HepG2 (cell line): ENCODE data around the gene ZCCHC17. TPM values are rescaled to one million over a fixed set of nuclear protein-coding genes. Genes with fewer than 3 reads are reported as not detected.

Source experiments
- CHCHD3 ChIP-seq: sonication (generic); formaldehyde crosslinking; IDR thresholded peaks from 2 replicates; pipeline ENCODE4 v1.8.0; 2022; ENCODE audit warnings: mild to moderate bottlenecking, missing genetic modification reagents, moderate library complexity
- GATAD2A ChIP-seq: IDR thresholded peaks from 2 replicates; pipeline ENCODE4 v1.6.1; 2016
- GMEB1 ChIP-seq: sonication (generic); formaldehyde crosslinking; IDR thresholded peaks from 2 replicates; pipeline ENCODE4 v1.5.1; 2020; ENCODE audit warnings: missing genetic modification reagents, mild to moderate bottlenecking, borderline replicate concordance
- HCFC1 ChIP-seq: fragments of 150-350 bp; IDR thresholded peaks from 2 replicates; pipeline ENCODE4 v1.6.1; 2014; ENCODE audit warnings: low read depth, low read length
- HMG20A ChIP-seq: IDR thresholded peaks from 2 replicates; pipeline ENCODE4 v1.6.1; 2016; ENCODE audit warnings: borderline replicate concordance
- KAT8 ChIP-seq: IDR thresholded peaks from 2 replicates; pipeline ENCODE4 v1.6.1; 2016; ENCODE audit warnings: missing genetic modification reagents, missing compliant biosample characterization
- KDM5B ChIP-seq: sonication (generic); formaldehyde crosslinking; IDR thresholded peaks from 2 replicates; pipeline ENCODE4 v1.4.0; 2020; ENCODE audit warnings: missing genetic modification reagents, mild to moderate bottlenecking, borderline replicate concordance
- KMT2B ChIP-seq: IDR thresholded peaks from 2 replicates; pipeline ENCODE4 v1.6.1; 2016; ENCODE audit warnings: missing genetic modification reagents, missing compliant biosample characterization
- NCOA5 ChIP-seq: sonication (generic); formaldehyde crosslinking; IDR thresholded peaks from 2 replicates; pipeline ENCODE4 v1.4.0; 2020; ENCODE audit warnings: missing genetic modification reagents
- POGK ChIP-seq: sonication (generic); formaldehyde crosslinking; conservative IDR thresholded peaks from 2 replicates; pipeline ENCODE4 v1.8.0; 2022; ENCODE audit warnings: mild to moderate bottlenecking, moderate library complexity, missing genetic modification reagents
- SP4 ChIP-seq: sonication (generic); formaldehyde crosslinking; IDR thresholded peaks from 2 replicates; pipeline ENCODE4 v1.8.1; 2023; ENCODE audit warnings: mild to moderate bottlenecking, missing genetic modification reagents
- ZFP37 ChIP-seq: sonication (generic); formaldehyde crosslinking; IDR thresholded peaks from 2 replicates; pipeline ENCODE4 v1.4.0; 2020; ENCODE audit warnings: missing genetic modification reagents, borderline replicate concordance
- ZFY ChIP-seq: sonication (generic); formaldehyde crosslinking; IDR thresholded peaks from 2 replicates; pipeline ENCODE4 v1.4.0; 2020; ENCODE audit warnings: missing genetic modification reagents
- ZGPAT ChIP-seq: IDR thresholded peaks from 2 replicates; pipeline ENCODE4 v1.6.1; 2016; ENCODE audit warnings: mild to moderate bottlenecking
- ZNF644 ChIP-seq: IDR thresholded peaks from 2 replicates; pipeline ENCODE4 v1.6.1; 2016; ENCODE audit warnings: low read depth
- polyA plus RNA-seq, 8 experiments: library from polyadenylated mRNA; depleted of rRNA in 3 of 8; stranded (reverse) in 7 of 8; unstranded in 1 of 8; fragments of >200 nt; fragmentation: Illumina TruSeq in 4 of 8; extraction: Trizol in 4 of 8; gene quantifications; 2 replicates each; pipeline versions ENCODE4 v1.2.1 to v1.2.3, GENCODE V29; 2011 to 2016; ENCODE audit warnings: low read depth in 4 of 8, missing spikeins in 1 of 8, mixed read lengths in 1 of 8; ENCODE audit not compliant: insufficient read depth in 1 of 8
- total RNA-seq, 5 experiments: library from RNA; depleted of rRNA; stranded (reverse); fragments of >200 nt; fragmentation: Illumina TruSeq; extraction: Trizol; gene quantifications; 2 replicates each; pipeline ENCODE4 v1.2.3, GENCODE V29; 2016; ENCODE audit warnings: low read depth in 1 of 5
- TF ChIP-seq, protein P1 (sequence below): sonication (generic); formaldehyde crosslinking; IDR thresholded peaks from 2 replicates; pipeline ENCODE4 v1.4.0; 2020; ENCODE audit warnings: mild to moderate bottlenecking, low read depth, missing genetic modification reagents
- TF ChIP-seq, protein P2 (sequence below): sonication (generic); formaldehyde crosslinking; IDR thresholded peaks from 2 replicates; pipeline ENCODE4 v1.4.0; 2020; ENCODE audit warnings: missing genetic modification reagents, borderline replicate concordance

The ZCCHC17 gene
- total and polyA plus RNA-seq, 2 of the 13 experiments (the other 11 are each of a cell fraction or from before 2014, with no cell fraction given), result 20.5 to 53.0 TPM

GRCh38 chr1:31296486-31297276, at the start of gene ZCCHC17, which contains the start of gene SNRNP40 (continued):
- TF ChIP-seq ZGPAT, result peak; percentile 56
- TF ChIP-seq KDM5B, result peak; percentile 38; the same call in 1 of the 2 replicates
- no peak for TF ChIP-seq NCOA5 (CRISPR knock-in tag)
- TF ChIP-seq CHCHD3, result 0 out of 2 replicates have a peak, but pooled peaks have one; percentile 48
- TF ChIP-seq, protein P1, sequence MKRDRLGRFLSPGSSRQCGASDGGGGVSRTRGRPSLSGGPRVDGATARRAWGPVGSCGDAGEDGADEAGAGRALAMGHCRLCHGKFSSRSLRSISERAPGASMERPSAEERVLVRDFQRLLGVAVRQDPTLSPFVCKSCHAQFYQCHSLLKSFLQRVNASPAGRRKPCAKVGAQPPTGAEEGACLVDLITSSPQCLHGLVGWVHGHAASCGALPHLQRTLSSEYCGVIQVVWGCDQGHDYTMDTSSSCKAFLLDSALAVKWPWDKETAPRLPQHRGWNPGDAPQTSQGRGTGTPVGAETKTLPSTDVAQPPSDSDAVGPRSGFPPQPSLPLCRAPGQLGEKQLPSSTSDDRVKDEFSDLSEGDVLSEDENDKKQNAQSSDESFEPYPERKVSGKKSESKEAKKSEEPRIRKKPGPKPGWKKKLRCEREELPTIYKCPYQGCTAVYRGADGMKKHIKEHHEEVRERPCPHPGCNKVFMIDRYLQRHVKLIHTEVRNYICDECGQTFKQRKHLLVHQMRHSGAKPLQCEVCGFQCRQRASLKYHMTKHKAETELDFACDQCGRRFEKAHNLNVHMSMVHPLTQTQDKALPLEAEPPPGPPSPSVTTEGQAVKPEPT (CRISPR knock-in tag), result 0 out of 2 replicates have a peak, but pooled peaks have one; percentile 12
- TF ChIP-seq ZFP37 (CRISPR knock-in tag), result 0 out of 2 replicates have a peak, but pooled peaks have one; percentile 16
- TF ChIP-seq, protein P2, sequence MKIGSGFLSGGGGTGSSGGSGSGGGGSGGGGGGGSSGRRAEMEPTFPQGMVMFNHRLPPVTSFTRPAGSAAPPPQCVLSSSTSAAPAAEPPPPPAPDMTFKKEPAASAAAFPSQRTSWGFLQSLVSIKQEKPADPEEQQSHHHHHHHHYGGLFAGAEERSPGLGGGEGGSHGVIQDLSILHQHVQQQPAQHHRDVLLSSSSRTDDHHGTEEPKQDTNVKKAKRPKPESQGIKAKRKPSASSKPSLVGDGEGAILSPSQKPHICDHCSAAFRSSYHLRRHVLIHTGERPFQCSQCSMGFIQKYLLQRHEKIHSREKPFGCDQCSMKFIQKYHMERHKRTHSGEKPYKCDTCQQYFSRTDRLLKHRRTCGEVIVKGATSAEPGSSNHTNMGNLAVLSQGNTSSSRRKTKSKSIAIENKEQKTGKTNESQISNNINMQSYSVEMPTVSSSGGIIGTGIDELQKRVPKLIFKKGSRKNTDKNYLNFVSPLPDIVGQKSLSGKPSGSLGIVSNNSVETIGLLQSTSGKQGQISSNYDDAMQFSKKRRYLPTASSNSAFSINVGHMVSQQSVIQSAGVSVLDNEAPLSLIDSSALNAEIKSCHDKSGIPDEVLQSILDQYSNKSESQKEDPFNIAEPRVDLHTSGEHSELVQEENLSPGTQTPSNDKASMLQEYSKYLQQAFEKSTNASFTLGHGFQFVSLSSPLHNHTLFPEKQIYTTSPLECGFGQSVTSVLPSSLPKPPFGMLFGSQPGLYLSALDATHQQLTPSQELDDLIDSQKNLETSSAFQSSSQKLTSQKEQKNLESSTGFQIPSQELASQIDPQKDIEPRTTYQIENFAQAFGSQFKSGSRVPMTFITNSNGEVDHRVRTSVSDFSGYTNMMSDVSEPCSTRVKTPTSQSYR (CRISPR knock-in tag), result no peak
- TF ChIP-seq GATAD2A (CRISPR knock-in tag), result no peak
- TF ChIP-seq SP4, result peak; percentile 82
- TF ChIP-seq ZNF644 (CRISPR knock-in tag), result peak; percentile 42; the same call in 1 of the 2 replicates
- peak; percentile 34; the same call in 1 of the 2 replicates for TF ChIP-seq HCFC1
- peak; percentile 55 for TF ChIP-seq POGK
- TF ChIP-seq KAT8, result peak; percentile 89
- peak; percentile 86 for TF ChIP-seq ZFY (CRISPR knock-in tag)
- TF ChIP-seq HMG20A, result no peak
- peak; percentile 79; the same call in 1 of the 2 replicates for TF ChIP-seq GMEB1
- peak; percentile 87 for TF ChIP-seq KMT2B (CRISPR knock-in tag)
